NCI-H446 treated with DMSO at 0.1 percent for 48 hours (cell line): ENCODE measurements around the gene TMEM229A.
"Not testable (repeated sequence)": the region's sequence is repeated elsewhere in the genome, so short reads cannot be mapped to it uniquely, and the experiment has no call there.

Experiments used
- DNase-seq: peaks from one replicate; lab custom pipeline; 2025; lab: John Stamatoyannopoulos, UW

TMEM229A gene

DNA sequence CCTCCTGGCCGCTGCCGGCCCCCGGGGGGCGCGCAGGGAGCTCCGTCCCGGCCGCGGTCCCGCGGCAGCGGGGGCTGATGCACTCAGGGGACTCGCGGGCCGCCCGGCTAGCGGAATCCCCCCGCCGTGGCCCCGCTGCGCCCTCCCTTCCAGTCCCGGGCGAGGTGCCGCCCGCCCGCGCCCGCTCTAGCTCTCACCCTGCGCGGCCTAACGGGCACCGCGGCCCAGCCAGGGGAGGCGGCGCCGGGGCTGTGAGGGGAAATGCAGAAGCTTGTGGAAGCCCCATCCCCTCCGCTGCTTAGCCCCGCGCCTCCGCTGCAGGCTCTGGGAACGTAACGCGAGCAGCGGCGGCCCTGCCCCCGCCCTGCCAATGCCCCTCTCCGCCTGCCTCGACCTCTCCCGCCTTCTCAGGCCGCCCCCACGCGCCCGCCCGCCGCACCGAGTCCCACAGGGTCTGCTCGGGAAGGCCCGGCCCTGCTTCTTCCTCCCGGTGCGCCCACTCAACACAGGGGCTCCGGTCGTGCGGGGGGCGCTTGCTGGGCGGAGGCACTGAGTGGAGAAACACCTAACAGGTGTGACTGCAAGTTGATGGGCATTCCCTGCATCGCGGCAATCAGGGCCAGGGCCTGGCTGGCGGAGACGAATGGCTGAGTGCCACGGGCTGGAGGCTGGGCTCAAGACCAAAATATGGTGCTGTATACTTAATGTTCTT is 384 bp upstream of the TMEM229A start:
- no peak for DNase-seq

DNA sequence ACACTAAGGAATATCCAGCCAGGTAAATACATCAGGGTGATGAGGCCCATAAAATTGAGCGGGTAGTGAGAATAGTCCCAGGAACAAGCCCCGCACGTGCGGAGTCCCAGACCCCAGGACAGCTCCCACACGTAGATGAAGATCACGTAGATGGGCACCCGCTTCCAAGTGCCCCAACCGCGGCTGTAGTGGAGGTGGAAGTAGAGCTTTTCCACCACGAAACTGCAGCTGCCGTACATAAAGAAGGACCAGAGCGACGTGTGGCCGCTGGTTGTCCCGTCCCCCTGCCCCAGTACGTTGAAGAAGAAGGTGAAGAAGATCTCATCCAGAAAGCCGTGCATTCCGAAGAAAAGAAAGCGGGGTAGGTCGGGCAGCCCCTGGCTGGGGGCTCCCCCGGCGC is 948 bp downstream of the TMEM229A start:
- no peak for DNase-seq

DNA sequence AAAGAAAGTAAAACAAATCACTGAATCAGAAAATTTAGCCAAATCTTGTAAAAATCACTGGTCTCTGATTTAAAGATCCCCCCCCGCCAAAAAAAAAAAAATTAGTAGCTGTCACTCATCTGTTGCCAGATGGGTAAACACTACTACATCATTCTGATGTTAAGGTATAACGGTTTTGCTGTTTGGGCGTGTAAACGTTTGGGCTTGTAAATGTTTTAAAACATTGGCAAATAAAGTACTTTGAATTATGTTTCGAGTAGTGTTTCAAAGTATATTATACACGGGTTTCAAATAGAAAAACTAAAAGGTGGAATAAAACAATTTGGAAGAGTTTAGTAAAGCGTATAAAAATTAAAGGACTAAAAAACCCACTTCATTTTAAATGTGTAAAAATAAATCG is 1.5 kb downstream of the TMEM229A start:
- DNase-seq = no peak

DNA sequence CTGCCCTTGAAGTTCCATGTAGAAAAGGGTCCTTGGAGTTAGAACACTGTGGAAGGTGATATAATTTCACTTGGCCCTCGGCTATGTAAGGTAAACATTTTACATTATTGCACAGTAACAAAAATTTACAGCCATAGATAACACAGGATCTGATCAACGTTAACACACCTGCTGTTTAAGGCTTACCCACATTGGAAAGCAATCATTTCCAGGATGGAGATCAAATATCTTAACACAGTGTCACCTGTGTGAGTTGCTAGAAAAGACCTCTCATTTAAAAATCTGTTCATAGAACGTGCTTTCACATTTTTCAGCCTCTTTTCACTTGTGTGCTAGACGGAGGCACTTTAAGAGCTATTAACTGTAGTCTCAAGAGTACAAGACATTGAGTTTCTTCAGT is 1.9 kb downstream of the TMEM229A start:
- DNase-seq = no peak

DNA sequence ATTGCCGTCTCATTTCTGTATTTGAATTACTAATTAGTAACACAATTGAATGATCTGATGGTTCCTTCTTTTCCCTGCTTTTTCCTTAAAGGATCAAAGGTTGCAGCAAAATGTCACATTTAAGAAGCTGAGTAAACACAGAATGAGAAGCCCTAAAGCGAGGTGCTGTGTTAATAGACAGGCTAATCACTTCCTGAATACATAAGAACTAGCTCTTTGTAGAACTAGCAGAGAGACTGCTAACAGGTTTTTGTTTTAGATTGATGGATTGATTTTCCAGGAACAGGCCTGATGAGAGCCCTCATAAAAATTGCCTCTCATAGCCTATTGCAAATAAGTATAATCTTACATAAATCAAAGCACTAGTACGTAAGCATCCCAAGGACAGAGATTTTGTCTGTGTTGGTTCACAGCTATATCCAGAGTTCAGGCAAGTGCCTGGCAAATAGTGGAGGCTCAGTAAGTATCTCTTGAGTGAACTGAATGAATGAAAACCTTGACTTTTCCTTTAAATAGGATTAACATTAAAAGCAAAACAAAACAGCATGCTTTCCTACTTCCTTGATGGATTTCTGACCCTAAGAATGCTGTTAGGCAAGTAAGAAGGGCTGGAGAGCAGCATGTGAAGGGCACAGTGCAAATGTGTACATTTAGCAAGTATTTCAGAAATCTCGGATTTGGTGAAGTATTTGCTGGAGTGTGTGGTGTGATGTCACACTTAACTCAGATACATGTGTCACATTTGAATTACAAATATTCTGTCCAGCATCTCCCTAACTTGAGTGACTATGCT is 3.3 kb downstream of the TMEM229A start:
- no peak for DNase-seq

DNA sequence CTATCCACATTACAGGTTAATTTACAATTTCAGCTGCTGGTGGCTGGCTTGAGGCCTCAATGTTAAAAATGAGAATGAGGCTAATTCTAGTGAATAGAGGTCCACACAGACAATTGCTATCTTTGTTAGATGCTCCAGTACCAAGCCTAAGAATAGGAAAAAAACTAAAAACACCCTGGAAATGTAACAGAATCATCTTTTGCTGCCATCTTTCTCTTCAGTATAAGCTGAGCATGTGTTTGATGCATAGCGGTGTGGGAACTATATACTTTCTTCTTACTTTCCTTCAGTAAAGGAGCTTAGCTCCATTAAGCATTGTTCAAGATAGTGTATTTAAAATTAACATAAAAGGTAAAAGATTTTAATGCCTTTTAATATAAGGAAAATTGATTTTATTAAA is 5.6 kb downstream of the TMEM229A start:
- no peak for DNase-seq

DNA sequence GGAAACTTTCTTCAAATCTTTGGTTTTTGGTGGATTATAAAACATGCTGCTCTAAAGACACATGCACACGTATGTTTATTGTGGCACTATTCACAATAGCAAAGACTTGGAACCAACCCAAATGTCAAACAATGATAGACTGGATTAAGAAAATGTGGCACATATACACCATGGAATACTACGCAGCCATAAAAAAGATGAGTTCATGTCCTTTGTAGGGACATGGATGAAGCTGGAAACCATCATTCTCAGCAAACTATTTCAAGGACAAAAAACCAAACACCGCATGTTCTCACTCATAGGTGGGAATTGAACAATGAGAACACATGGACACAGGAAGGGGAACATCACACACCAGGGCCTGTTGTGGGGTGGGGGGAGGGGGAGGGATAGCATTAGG is 8.5 kb downstream of the TMEM229A start:
- DNase-seq = not testable (repeated sequence)

DNA sequence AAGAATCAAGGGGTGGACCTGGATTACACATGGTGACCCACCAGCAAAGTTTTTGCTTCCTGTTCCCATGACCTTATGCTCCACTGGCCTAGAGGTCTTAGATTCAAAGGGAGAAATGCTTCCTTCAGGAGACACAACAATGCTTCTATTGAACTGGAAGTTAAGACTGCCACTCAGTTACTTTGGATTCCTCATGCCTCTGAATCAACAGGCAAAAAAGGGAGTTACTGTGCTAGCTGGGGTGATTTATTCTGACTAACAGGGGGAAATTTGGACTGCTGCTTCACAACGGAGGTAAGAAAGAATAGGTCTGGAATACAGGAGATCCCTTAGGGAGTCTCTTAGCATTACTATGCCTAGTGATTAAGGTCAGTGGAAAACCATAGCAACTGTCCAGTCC is 10.3 kb downstream of the TMEM229A start:
- DNase-seq = no peak

DNA sequence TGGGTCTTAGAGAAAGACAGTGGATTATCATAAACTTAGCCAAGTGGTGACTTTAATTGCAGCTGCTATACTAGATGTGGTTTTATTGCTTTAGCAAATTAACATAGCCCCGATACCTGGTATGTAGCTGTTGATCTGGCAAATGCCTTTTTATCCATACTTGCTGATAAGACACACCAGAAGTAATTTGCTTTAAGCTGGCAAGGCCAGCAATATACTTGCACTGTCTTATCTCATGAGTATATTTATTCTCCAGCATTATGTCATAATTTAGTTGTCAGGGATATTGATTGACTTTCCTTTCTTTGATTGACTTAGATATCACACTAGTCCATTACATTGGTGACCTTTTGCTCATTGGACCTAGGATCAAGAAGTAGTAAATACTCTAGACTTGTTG is 12.8 kb downstream of the TMEM229A start:
- no peak for DNase-seq

DNA sequence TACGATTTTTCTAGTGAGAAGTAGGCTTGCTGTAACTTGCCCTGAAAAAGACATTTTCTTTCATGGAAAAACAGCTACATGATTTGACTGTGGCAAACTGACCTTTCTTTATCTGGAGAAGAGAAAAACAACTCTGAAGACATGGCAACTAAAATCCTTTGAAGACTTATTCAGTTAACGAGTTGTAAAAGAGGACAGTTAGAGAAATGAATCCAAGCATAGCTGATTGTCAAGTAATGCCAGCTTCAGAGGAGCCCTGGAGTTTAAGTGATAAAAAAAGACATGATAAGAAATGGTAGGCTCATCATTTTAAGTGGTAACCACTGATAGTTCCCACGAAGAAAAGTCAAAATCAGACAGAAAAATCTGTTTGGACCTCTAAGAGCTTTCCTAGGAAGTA is 19.6 kb downstream of the TMEM229A start:
- no peak for DNase-seq

DNA sequence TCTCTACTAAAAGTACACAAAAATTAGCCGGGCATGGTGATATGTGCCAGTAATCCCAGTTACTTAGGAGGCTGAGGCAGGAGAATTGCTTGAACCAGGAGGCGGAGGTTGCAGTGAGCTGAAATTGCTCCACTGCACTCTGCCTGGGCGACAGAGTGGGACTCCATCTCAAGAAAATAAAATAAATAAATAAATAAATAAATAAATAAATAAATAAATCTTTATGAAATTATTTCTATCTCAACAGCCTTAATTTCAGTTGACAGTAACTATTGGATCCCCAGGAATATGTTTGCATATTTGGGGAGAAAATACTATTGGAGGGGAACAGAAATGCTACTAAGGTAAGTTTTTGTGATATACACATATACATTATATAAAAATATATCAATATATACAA is 20.0 kb downstream of the TMEM229A start:
- no peak for DNase-seq

DNA sequence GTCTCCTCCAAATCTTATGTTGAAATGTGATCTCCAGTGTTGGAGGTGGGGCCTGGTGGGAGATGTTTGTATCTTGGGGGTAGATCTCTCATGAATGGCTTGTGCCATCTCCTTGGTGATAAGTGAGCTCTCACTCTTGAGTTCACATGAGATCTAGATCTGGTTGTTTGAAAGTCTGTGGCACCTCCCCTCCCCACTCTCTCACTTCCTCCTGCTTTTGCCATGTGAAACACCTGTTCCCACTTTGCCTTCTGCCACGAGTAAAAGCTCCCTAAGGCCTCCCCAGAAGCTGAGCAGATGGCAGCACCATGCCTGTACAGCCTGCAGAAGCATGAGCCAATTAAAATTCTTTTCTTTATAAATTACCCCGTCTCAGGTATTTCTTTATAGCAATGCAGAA is 23.5 kb downstream of the TMEM229A start:
- DNase-seq = no peak

DNA sequence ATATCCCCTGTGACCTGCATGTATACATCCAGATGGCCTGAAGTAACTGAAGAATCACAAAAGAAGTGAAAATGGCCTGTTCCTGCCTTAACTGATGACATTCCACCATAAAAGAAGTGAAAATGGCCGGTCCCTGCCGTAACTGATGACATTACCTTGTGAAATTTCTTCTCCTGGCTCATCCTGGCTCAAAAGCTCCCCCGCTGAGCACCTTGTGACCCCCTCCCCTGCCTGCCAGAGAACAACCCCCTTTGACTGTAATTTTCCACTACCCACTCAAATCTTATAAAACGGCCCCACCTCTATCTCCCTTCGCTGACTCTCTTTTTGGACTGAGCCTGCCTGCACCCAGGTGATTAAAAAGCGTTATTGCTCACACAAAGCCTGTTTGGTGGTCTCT is 24.6 kb downstream of the TMEM229A start:
- DNase-seq = not testable (repeated sequence)

DNA sequence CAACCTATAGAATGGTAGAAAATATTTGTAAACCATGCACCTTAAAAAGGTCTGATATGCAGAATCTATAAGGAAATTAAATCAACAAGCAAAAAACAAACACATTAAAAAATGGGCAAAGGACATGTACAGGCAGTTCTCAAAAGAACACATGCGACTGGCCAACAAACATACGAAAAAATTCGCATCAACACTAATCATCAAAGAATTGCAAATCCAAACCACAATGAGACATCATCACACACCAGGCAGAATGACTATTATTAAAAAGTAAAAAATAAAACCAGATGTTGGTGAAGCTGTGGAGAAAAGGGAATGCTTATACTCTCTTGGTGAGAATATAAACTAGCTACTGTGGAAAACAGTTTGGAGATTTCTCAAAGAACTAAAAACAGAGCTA is 33.2 kb downstream of the TMEM229A start:
- no peak for DNase-seq

DNA sequence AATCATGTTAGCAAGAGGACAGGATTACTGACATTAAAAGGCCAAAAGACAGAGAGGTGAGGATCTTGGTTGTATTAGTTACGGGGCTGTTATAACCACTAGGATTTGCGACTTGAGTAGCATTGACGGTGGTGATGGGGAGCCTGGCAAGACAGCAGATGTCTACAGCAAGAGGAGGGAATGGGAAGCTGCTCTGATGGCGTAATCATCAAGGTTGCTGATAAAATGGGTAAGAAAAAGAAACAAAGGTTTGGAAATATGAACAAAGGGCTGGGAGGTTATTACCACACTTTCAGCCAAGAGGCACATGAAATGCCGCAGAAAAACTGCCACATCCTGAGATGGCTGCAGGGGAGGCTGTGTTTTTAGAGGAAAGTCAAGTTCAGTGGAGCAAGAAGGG is 33.9 kb downstream of the TMEM229A start:
- DNase-seq = no peak

DNA sequence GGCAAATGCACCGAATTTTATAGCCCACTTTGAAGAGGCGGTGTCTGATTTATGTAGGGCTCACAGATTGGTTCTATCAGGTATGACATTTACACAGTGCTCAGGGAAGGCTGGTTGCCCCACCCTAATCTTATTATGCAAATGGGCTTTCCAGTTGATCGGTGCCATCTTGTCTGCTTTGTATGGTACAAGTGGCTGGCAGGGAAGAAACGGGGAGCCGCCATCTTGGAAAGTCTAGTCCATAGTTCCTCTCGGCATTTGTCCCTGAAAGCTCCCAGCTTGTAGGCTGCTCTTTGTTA is 36.6 kb downstream of the TMEM229A start:
- no peak for DNase-seq

DNA sequence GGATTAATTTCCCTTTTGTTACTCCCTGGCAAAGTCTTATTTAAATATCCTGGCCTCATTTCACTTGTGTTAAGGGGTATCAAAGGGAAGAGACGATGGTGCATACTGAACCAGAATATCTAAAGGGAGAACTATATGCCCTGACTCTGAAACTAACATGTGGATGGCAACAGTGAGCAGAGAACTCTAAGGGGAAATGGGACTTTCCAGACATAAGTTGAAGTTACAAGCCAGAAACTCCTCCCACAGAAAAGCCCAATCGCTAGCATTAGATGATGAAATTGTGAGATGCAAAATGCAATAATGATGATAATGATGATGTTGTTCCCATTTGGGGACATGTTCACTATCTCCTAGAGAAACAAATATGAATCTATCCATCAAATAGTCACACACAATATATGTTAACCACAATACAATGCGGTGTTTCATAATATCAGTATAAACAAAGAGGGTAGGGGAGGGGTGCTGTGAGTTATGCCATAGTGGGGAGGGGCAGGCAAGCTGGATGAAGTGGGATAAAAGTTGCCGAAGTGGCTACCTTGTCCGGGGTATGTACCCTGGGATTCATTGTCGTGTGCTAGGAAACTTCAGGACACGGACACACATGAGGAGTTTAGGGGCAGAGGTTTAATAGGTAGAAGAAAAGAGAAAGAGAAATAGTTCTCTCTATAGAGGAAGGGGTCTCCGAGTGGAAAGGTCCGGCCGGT is 37.1 kb downstream of the TMEM229A start:
- no peak for DNase-seq

DNA sequence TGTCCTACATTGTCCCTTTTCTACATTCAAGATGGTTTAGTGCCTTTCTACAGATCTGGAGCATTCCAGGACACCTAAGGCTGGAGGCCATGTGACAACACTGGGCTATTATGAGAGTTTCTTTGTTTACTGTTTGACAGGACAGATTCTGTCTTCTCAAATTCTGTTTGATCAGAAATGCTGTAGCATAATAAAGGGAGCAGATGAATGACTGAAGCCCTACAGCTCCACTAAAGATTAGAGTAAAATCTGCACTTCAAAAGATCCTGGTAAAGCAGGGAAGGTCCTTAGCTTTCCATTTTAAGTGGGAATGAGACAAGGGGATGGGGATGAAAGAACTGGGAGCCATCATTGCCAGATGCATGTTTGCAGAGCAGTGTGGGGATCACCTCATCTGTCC is 38.4 kb downstream of the TMEM229A start:
- no peak for DNase-seq

DNA sequence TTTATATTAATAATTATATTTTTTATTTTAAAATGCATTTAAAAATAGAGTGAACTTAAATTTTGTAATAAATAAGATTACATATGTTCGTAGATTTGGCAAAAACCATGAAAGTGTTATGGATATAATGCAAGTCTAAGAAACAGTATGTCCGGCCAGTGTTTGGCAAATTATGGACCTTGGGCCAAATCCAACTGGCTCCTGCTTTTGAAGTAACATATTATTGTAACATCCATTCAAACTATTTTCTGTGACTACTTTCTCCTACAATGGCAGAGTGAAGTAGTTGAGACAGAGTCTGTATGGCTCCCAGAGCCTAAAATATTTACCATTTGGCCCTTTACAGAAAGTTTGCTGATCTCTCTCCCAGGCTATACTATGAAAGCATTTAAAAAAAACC is 38.9 kb downstream of the TMEM229A start:
- DNase-seq = no peak

DNA sequence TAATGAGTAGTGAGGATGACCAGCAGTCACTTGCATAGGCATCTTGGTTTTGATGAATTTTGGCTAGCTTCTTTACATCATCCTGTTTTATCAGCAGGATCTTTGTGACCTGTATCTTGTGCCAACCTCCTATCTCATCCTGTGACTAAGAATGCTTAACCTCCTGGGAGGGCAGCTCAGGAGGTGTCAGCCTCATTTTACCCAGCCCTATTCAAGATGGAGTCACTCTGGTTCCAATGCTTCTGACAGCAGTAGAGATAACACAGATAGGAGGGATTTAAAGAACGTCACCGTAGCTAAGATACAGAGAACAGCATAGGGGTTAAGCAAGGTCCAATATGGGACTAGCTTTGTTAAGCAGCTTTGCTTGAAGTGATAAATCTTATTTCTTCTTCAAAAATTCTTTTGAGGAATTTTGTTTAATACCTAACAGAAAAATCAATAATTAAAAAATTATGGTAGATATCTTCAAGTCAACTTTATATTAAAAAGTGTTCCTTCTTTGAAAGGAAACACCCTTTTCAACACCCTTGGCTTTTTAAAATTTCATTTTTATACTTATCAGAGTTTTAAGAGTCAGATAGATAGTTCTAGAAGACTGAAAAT is 39.9 kb downstream of the TMEM229A start:
- no peak for DNase-seq

DNA sequence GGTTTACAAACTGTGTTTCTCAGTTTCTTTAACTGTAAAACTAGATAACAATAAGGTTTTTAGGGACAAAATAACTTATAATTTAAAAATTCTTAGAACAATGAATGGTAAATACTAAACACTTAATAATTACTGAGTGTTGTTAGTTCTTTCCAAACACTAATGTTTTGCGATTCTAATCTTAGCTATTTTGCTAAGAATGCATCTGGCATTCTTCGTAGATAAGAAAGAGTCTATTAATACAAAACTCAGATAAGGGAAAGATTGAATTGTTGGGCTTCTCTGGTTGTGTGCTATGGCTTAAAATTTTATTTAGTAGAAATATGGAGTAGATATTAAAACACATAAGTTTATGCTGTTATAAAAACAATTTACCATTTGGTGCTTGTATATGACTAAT is 45.4 kb downstream of the TMEM229A start:
- no peak for DNase-seq
